ENCODE measurements around the gene SARS1. TPM values are rescaled to one million over a fixed set of nuclear protein-coding genes. Genes with fewer than 3 reads are reported as not detected.

The SARS1 gene
- total and polyA plus RNA-seq, 2 of the 8 experiments (the other 6 are each of a cell fraction or from before 2014, with no cell fraction given): 83.1 to 146 TPM

- TF ChIP-seq CHD7 (IDR thresholded peaks at IDR 0.05; ENCODE audit: insufficient replicate concordance, low read length) (no peak), CTCF (IDR thresholded peaks at IDR 0.05; ENCODE audit: control extremely low read depth in 1 of 3, insufficient read depth in 1 of 3, low read depth in 1 of 3, low read length in 3 of 3) (no peak), CHD1 (IDR thresholded peaks at IDR 0.05; ENCODE audit: low read depth, low read length) (no peak), SP2 (IDR thresholded peaks at IDR 0.05; ENCODE audit: low read length) (no peak), GTF2F1 (IDR thresholded peaks at IDR 0.05; ENCODE audit: borderline replicate concordance, low read depth, low read length) (no peak), NRF1 (IDR thresholded peaks at IDR 0.05; ENCODE audit: low read depth, low read length) (no peak)
Measured at GRCh38 chr1:109258481-109259466, 45.1 kb downstream of the SARS1 start (continued).
